NOMO-1 treated with DMSO at 0.1 percent for 48 hours (cell line): ENCODE results near the gene CAGE1.
A peak's percentile ranks its signal among the peaks of the same experiment; 100 is the strongest.
"Not testable (repeated sequence)": the region's sequence is repeated elsewhere in the genome, so short reads cannot be mapped to it uniquely, and the experiment has no call there.

Experiments used
- DNase-seq: peaks from one replicate; lab custom pipeline; 2025; ENCODE audit not compliant: unreplicated experiment; lab: John Stamatoyannopoulos, UW

CAGE1 gene

DNA sequence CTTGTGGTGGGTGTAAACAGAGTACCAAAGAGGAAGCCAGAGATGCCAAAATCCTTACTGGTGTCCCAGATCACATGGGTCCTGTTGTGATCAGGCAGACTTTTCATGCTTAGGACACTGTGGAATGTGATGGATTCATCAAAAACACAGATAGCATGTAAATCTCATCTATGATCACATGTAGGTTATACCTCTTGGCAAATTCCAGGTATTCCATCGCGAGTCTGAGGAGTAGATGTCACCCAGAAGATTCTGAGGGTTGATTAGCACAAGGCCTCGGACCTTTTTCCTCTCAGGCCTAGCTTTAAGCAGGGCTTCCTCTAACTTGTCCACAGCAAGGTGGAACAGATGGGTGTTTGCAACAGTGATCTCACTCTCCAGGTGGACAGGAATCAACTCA, 48.3 kb downstream of the CAGE1 start:
- no peak for DNase-seq

DNA sequence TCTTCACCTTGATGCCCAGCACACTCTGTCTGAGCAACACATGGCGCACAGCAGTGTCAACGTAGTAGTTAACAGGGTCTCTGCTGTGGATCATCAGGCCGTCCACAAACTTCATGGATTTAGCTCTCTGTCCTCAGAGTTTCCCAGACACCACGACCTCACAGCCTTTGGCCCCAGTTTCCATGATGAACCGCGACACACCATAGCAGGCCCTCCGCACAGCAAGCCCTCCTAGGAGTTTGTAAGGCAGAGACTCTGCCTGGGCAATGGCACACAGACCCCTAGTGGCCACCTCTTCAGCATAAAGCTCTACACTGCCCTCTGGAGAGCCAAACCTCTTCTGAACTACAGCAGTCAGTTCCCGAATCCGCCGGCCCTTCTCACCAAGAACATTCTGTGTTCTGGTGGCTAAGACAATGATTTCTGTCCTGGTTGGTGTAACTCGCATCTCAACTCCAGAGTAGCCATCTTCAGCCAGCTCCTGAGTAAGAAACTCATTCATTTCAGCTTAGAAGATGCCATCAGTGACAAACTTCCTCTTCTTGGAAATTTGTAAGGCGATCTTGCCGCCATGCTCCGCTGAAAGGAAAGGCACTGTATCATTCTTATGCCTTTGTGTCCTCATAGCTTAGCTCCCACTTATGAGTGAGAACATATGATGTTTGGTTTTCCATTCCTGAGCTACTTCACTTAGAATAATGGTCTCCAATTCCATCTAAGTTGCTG, 50.4 kb downstream of the CAGE1 start:
- peak; percentile 61 for DNase-seq

DNA sequence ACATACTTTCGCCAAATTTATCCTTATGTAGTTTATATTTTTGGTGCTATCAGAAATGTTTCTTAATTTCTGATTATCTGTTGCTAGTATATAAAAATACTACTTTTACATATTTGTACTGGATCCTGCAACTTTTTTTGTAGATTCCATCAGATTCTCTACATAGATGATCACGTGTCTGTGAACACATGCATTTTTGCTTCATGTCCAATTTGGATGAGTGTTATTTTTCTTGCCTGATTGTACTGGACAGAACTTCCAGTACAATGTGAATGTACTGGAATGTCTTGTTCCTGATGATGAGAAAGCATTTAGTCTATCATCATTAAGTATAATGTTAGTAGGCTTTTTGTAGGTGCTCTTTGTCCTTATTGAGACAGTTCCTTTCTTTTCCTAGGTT, 51.5 kb downstream of the CAGE1 start:
- no peak for DNase-seq

DNA sequence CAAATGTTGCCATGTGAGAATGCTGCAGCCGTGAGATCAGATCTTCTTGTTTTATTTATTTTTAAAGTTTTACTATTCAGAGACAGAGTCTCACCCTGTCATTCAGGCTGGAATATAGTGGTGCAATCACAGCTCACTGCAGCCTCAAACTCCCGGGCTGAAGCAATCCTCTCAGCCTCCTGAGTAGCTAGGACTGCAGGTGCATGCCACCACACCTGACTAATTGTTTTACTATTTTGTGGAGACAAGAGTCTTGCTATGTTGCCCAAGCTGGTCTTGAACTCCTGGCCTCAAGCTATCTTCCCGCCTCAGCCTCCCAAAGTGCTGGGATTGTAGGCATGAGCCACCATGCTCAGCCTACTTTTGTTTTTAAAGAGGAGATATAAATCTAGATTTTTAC, 54.0 kb downstream of the CAGE1 start:
- DNase-seq, result no peak

DNA sequence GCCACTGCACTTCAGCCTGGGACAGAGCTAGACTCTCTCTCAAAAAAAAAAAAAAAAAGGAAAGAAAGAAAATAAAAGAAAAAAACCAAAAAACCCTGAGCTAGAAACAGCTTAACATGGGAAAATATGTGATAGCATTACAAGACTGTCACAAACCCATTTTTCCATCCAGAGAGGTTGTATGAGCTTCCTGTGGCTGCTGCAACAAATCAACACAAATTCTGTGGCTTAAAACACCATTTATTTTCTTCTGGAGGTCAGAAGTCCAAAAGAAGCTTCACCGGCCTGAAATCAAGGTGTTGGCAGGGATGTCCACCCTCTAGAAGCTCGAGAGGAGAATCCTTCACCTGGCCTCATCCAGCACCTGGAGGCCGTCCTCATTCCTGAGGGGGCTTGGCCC, 54.9 kb downstream of the CAGE1 start:
- no peak for DNase-seq

DNA sequence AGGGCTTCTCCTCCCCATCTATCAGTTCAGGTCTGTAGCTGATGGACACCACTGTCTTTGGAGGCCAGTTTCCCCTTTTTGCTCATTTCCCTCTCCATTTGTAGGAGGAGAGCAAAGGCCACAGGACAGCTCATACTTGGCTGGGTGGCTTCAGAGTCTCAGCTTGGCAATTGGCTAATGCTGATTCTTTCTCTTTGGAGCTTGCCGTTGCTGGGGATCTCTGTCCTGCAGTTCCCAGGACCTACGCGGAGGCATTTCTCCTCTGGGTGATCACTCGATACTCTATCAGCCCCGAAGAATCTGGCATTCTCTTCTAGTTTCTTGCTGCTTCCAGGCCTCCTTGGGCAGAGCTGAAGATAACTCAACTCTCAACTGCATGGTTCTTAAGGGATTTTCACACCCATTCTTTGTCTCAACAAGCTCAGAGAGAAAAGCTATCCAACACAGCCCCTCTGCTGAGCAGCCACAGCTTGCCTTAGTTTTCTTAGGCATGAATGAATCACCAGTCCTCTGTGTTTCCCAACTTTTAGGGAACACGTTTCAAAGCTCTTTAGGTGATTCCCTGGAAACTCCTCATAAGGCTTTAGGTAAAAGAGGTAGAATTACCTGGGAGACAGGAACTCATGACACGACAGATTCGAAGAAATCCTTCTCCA, 57.3 kb downstream of the CAGE1 start:
- peak; percentile 14 for DNase-seq

DNA sequence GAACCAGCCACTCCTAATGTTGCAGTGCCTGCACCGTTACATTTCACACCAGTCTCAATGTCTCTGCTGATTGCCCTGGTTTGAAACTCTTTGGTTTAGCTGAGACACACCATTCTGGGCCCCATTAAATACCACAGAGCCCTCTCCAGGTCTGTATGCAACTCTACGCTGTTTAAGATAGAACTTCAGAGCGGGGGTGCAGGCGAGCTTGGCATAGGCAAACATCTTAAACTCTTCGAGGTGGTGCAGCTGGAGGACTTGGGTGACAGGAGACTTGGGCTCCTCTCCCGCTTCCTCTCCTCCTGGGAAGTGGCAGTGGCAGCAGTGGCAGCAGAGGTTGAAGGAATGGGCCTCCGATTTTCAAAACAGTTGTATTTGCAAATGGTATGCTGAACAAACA, 58.1 kb downstream of the CAGE1 start:
- DNase-seq, result no peak

DNA sequence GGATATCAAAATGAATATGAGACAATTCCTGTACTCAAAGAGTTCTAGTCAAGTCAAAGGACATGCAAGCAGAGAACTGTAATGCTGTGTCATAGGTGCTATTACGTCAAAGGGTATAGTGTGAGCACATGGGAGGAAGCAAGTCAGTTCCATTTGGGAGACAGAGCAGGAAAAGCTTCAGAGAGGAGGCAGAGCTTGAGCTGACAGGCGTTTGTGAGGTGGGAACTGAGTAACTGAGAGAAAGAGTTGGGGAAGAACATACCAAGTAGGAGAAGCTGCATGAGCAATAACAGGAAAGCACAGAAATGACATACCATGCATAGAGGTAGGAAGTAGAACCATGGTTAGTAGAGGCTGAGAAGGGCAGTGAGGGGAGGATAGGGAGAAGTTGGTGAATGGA, 61.3 kb downstream of the CAGE1 start:
- peak; percentile 16 for DNase-seq

DNA sequence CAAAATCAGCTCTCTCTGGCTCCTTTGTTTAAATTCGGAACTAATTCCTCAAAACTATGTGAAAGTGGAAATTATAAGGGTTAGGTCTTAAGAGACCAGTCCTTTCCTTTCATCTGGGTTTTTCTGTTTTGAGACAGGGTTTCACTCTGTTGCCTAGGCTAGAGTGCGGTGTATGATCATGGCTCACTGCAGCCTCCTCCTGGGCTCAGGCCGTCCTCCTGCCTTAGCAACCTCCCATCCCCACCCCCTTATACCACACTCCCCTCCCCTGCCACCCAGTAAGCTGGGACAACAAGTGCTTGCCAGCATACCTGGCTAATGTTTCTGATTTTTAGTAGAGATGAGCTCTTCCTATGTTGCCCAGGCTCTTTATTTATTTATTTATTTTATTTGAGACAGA, 63.8 kb downstream of the CAGE1 start:
- no peak for DNase-seq

DNA sequence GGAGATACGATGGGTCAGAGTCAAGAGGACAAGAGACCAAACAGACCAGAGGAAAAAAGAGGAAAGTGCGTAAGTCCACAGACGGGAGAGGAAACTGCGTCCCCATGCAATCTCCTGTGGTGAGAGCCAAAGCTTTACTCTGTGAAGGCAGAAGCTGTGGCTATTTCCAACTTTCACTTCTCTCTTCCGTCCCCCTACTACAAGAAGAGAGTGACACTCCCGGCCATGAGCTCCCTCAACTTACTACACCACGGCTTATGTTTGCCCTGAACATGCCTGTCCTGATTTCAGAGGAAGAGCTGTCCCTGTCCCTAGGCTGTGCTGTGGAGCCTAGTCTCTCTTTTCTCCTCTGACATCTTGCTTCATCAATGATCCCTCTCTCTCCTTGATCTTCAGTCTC, 65.0 kb downstream of the CAGE1 start:
- DNase-seq, result peak; percentile 98

DNA sequence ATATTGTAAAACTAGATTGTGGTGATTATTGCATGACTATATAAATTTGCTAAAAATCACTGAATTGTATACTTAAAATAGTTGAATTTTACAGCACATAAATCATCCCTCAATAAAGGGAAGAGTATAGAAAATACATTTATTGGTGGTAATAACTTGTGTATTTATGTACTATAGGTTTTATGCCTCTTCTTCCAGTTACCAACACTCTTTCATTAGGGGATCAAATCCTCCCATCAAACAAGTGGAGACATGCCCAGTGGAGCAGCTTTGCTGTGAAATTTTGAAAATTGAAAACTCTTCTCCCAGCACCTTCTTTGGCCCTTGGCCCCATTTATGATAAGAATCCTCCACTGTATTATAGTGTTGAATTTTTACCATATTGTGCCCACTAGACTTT, 66.5 kb downstream of the CAGE1 start:
- DNase-seq, result no peak

DNA sequence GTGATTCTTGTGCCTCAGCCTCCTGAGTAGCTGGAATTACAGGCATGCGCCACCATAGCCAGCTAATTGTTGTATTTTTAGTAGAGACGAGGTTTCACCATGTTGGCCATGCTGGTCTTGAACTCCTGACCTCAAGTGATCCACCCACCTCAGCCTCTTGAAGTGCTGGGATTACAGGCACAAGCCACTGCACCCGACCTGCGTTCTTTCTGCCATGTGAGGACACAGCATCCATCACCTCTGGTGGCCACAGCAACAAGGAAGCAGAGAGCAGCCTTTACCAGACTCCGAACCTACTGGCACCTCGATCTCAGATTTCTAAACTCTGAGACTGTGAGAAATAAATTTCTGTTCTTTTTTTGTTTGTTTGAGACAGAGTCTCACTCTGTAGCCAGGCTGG, 67.7 kb downstream of the CAGE1 start:
- DNase-seq, result not testable (repeated sequence)

DNA sequence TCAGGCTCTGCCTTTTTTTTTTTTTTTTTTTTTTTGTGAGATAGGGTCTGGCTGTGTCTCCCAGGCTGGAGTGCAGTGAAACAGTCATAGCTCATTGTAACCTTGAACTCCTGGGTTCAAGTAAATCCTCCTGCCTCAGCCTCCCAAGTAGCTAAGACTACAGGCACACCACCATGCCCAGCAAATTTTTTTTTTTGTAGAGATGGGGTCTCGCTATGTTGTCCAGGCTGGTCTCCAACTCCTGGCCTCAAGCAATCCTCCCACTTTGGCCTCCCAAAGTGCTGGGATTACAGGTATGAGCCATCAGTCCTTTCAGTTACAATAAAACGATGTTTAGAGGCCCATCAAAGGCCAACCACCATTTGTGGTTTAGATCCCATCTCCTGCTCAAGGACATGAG, 70.1 kb downstream of the CAGE1 start:
- not testable (repeated sequence) for DNase-seq

DNA sequence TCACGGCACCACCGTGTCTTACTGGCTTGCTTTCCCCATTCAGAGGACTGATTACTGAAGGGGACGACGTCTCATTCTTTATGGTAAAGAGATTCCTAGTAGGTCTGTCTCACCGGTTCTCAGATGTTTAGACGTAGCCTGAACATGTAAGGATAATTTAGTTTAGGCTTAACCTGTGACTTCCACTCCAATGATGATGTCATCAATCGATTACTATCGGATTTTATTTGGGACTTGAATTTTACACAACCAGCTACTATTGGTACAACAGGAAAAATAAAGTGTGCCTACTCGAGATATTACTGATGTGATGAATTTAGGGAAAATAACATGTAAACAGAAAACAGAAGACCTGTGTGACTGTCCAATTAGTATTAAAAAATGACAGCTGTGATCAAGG, 72.0 kb downstream of the CAGE1 start:
- DNase-seq, result no peak

DNA sequence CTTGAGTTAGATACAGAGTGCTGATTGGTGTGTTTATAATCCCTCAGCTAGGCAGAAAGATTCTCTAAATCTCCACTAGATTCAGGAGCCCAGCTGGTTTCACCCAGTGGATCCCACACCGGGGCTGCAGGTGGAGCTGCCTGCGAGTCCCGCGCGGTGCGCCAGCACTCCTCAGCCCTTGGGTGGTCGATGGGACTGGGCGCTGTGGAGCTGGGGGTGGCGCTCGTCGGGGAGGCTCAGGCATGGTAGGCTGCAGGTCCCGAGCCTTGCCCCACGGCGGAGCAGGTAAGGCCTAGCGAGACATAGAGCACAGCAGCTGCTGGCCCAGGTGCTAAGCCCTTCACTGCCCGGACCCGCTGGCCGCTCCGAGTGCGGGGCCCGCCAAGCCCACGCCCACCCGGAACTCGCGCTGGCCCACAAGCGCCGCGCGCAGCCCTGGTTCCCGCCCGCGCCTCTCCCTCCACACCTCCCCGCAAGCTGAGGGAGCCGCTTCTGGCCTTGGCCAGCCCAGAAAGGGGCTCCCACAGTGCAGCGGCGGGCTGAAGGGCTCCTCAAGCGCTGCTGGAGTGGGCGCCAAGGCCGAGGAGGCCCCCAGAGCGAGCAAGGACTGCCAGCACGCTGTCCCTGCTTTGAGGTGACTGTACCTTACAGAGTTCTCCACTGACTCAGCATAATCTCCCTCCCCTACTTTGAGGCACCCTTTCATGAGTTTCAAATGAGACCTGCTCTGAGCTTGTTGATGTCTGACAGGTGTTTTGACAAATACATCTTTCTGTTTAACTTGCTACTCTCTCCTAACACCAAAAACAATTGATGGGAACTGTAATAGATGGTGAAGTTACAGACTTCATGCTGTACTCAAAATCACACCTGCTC, 72.6 kb downstream of the CAGE1 start:
- DNase-seq, result no peak

DNA sequence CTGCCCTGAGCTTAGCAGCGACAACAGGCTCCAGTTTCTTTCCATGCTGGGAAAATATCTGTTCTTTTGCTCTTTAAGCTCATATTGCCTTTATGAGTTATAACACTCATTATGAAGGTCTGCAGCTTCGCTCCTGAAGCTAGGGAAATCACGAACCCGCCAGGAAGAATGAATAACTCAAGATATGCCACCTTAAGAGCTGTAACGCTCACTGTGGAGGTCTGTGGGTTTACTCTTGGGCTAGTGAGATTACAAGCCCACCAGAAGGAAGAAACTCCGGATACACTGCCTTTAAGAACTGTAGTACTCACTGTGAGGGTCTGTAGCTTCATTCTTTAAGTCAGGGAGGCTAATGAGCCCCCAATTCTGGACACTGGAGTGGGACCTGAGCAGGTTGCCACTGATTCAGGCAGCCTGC, 73.6 kb downstream of the CAGE1 start:
- DNase-seq, result no peak

DNA sequence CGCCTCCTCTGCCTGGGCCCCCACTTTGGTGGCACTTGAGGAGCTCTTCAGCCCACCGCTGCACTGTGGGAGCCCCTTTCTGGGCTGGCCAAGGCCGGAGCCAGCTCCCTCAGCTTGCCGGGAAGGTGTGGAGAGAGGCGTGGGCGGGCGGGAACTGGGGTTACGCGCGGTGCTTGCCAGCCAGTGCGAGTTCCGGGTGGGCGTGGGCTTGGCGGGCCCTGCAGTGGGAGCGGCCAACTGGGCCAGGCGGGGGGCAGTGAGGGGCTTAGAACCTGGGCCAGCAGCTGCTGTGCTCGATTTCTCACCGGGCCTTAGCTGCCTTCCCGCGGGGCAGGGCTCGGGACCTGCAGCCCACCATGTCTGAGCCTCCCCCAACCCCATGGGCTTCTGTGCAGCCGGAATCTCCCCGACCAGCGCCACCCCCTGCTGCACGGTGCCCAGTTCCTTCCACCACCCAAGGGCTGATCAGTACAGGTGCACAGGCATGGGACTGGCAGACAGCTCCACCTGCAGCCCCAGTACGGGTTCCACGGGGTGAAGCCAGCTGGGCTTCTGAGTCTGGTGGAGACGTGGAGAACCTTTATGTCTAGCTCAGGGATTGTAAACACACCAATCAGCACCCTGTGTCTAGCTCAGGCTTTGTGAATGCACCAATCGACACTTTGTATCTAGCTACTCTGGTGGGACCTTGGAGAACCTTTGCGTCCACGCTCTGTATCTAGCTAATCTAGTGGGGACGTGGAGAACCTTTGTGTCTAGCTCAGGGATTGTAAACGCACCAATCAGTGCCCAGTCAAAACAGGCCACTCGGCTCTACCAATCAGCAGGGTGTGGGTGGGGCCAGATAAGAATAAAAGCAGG, 74.2 kb downstream of the CAGE1 start:
- DNase-seq, result not testable (repeated sequence)

DNA sequence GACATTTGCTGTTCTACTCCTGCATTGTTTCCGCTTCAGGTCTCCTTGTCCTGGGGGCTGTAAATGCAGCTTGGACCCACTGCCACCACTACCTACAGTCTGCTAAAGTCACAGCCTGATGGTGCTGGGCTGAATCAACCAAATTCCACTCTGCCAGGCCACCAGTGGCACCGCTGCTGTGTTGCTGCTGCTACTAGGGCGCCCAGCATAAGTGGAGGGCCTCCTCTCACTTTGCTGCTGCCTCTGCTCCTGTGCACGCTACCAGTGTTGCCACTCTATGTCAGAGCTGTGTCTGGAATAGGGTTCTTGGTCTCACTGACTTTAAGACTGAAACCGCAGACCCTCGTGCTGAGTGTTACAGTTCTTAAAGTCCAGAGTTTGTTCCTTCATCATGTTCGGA, 75.1 kb downstream of the CAGE1 start:
- DNase-seq, result no peak

DNA sequence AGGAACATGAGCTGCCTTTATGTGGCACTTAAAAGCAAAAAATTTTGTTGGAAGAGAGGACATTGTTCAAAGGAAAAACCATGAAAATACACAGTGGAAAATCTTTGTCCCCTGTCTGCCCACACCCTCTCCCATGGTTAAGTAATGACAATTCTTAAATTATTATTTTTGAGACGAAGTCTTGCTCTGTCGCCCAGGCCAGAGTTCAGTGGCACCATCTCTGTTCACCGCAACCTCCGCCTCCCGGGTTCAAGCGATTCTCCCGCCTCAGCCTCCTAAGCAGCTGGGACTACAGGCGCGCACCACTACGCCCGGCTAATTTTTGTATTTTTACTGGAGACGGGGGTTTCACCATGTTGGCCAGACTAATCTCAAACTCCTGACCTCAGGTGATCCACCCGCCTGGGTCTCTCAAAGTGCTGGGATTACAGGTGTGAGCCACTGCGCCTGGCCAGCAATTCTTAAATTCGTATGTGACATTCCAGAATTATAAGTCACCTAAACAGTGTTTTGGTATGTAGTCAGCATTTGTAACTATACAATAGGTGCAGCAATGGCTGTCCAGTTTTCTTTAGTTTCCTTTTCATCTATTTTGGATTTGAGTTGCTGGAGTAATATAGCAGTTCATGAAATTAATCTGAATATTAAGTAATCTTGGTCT, 75.9 kb downstream of the CAGE1 start:
- DNase-seq, result no peak
